Activated naive CD8-positive, alpha-beta T cell treated with anti-CD3 and anti-CD28 coated beads, Interleukin-2, amount 50 U/mL, for 24 hours (primary cell): ENCODE results near the gene AGPAT3.
A peak's percentile ranks its signal among the peaks of the same experiment; 100 is the strongest.

Source experiments
- ATAC-seq: fragments of 150-1000 bp; cut with Tn5 transposase; one replicate; pipeline ENCODE4 v1.10.0; 2021
- DNase-seq: peaks from one replicate; pipeline ENCODE4 v3.0.0; 2021
- H3K27ac Mint-ChIP-seq: one replicate; pipeline ENCODE4 v1.8.0; 2021; ENCODE audit warnings: mild to moderate bottlenecking, mixed read lengths
- H3K27me3 Mint-ChIP-seq: one replicate; pipeline ENCODE4 v1.8.0; 2021; ENCODE audit warnings: mixed read lengths
- H3K36me3 Mint-ChIP-seq: one replicate; pipeline ENCODE4 v1.8.0; 2021; ENCODE audit warnings: low read depth, mixed read lengths
- H3K4me1 Mint-ChIP-seq: one replicate; pipeline ENCODE4 v1.8.0; 2021; ENCODE audit warnings: mixed read lengths
- H3K4me3 Mint-ChIP-seq: one replicate; pipeline ENCODE4 v1.8.0; 2021; ENCODE audit warnings: mild to moderate bottlenecking, moderate library complexity, mixed read lengths
- H3K9me3 Mint-ChIP-seq: one replicate; pipeline ENCODE4 v1.8.0; 2021; ENCODE audit warnings: mixed read lengths

Gene AGPAT3

GRCh38 chr21:43919871-43920801 is 55.1 kb downstream of the AGPAT3 start:
- ATAC-seq (no peak), DNase-seq (no peak)
- H3K9me3 Mint-ChIP-seq, result peaks cover 4% of the 10 kb centered on the region
- peaks cover 17% of the 10 kb centered on the region for H3K36me3 Mint-ChIP-seq
- H3K4me3 Mint-ChIP-seq, result no peak overlapping the region
- H3K4me1 Mint-ChIP-seq, result peaks cover 79% of the 10 kb centered on the region
- H3K27ac Mint-ChIP-seq, result no peak overlapping the region
- H3K27me3 Mint-ChIP-seq, result peaks cover 3% of the 10 kb centered on the region

DNA sequence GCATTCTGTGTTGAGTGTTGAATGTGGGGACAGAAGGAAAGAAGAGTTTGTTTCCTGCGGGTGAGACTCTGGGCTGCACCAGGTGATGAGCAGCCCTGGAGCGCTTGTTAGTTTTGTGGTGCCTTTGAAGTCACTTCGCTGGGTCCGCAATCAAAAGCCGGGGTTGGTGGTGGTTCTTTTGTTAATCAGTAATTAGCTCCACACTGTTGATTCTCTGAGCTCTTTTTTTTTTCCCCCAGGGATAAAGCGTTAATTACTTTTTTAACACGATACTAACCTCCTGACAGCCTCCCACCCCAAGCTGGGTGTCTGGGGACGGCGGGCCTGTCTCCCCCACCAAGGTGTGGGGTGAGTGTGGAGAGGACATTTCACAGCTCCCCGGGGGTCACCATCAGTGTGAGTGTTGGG is 56.6 kb downstream of the AGPAT3 start:
- H3K9me3 Mint-ChIP-seq, result peaks cover 4% of the 10 kb centered on the region
- ATAC-seq (peak; percentile 13), DNase-seq (peak; percentile 23)
- H3K4me1 Mint-ChIP-seq, result peaks cover 71% of the 10 kb centered on the region
- H3K27ac Mint-ChIP-seq, result peak overlapping the region; percentile 97
- peaks cover 17% of the 10 kb centered on the region for H3K36me3 Mint-ChIP-seq
- H3K4me3 Mint-ChIP-seq, result peak overlapping the region; percentile 62
- peaks cover 3% of the 10 kb centered on the region for H3K27me3 Mint-ChIP-seq

GRCh38 chr21:43921979-43922945 is 57.2 kb downstream of the AGPAT3 start:
- ATAC-seq (peak; percentile 80), DNase-seq (peak; percentile 62)
- peaks cover 4% of the 10 kb centered on the region for H3K9me3 Mint-ChIP-seq
- peaks cover 3% of the 10 kb centered on the region for H3K27me3 Mint-ChIP-seq
- H3K4me3 Mint-ChIP-seq, result peak overlapping the region; percentile 62
- H3K36me3 Mint-ChIP-seq, result peaks cover 17% of the 10 kb centered on the region
- H3K27ac Mint-ChIP-seq, result peak overlapping the region; percentile 97
- H3K4me1 Mint-ChIP-seq, result peaks cover 66% of the 10 kb centered on the region

DNA sequence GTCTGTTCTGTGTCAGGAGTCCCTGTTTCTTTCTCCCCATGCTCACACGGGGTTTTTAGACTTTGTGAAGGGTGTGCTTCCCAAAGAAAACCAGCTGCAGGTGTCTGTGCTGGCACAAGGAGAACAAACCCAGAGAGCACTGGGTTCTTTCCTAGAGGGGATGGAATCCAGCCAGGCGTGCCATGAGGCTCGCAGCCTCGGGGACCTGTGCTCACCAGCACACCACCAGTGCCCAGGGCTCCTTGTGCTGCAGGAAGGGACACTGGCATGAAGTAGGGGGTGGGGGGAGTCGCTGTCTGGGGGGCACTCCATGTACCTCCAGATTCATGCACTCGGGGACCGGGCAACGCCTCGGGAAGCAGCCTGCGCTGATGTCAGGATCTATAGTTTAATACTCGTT is 57.9 kb downstream of the AGPAT3 start:
- Mint-ChIP-seq H3K9me3 (peaks cover 4% of the 10 kb centered on the region), H3K4me1 (peaks cover 61% of the 10 kb centered on the region), H3K36me3 (peaks cover 17% of the 10 kb centered on the region), H3K27ac (peak overlapping the region; percentile 97), H3K4me3 (no peak overlapping the region), H3K27me3 (peaks cover 3% of the 10 kb centered on the region)
- no peak for ATAC-seq
- no peak for DNase-seq

- Mint-ChIP-seq H3K36me3 (peaks cover 13% of the 10 kb centered on the region), H3K27ac (no peak overlapping the region), H3K4me3 (no peak overlapping the region), H3K27me3 (no peaks in the 10 kb centered on the region), H3K9me3 (no peaks in the 10 kb centered on the region), H3K4me1 (peaks cover 56% of the 10 kb centered on the region)
- ATAC-seq, result no peak
- DNase-seq, result no peak
Observed at GRCh38 chr21:43923391-43923790, 58.4 kb downstream of the AGPAT3 start.

GRCh38 chr21:43924421-43925095 is 59.5 kb downstream of the AGPAT3 start:
- DNase-seq, result no peak
- no peak overlapping the region for H3K27ac Mint-ChIP-seq
- no peak overlapping the region for H3K4me3 Mint-ChIP-seq
- H3K9me3 Mint-ChIP-seq, result no peaks in the 10 kb centered on the region
- H3K27me3 Mint-ChIP-seq, result no peaks in the 10 kb centered on the region
- H3K4me1 Mint-ChIP-seq, result peaks cover 45% of the 10 kb centered on the region
- H3K36me3 Mint-ChIP-seq, result peaks cover 10% of the 10 kb centered on the region
- ATAC-seq, result no peak

- H3K36me3 Mint-ChIP-seq, result peaks cover 10% of the 10 kb centered on the region
Observed at GRCh38 chr21:43925096-43925481, 60.1 kb downstream of the AGPAT3 start.

DNA sequence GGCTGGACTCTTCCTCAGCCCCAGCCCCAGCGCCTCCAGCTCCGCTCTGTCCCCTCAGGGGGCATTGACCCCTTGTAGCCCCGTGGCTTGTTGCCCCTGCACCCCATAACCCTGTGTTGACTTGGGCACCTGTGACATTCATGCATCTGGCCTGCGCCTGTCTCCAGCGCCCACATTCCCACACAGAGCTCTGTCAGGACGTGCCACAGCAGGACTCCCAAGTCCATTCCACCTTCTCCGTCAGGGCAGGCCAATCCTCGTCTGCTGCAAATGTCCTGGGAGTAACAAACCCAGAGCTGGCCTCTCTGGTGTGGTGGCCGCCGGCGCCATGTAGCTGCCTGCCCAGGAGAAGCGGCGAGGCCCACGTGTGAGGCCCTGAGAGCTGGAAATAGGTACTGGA is 60.6 kb downstream of the AGPAT3 start:
- Mint-ChIP-seq H3K27me3 (no peaks in the 10 kb centered on the region), H3K4me1 (peaks cover 39% of the 10 kb centered on the region), H3K27ac (no peak overlapping the region), H3K9me3 (no peaks in the 10 kb centered on the region), H3K36me3 (peaks cover 10% of the 10 kb centered on the region), H3K4me3 (no peak overlapping the region)
- DNase-seq (no peak), ATAC-seq (no peak)

More at GRCh38 chr21:43925096-43925481, 60.1 kb downstream of the AGPAT3 start:
- Mint-ChIP-seq H3K27me3 (no peaks in the 10 kb centered on the region), H3K4me1 (peaks cover 45% of the 10 kb centered on the region), H3K9me3 (no peaks in the 10 kb centered on the region), H3K4me3 (no peak overlapping the region), H3K27ac (no peak overlapping the region)
- no peak for ATAC-seq
- DNase-seq, result no peak

- H3K9me3 Mint-ChIP-seq, result no peaks in the 10 kb centered on the region
Observed at GRCh38 chr21:43926196-43926595, 61.2 kb downstream of the AGPAT3 start.

DNA sequence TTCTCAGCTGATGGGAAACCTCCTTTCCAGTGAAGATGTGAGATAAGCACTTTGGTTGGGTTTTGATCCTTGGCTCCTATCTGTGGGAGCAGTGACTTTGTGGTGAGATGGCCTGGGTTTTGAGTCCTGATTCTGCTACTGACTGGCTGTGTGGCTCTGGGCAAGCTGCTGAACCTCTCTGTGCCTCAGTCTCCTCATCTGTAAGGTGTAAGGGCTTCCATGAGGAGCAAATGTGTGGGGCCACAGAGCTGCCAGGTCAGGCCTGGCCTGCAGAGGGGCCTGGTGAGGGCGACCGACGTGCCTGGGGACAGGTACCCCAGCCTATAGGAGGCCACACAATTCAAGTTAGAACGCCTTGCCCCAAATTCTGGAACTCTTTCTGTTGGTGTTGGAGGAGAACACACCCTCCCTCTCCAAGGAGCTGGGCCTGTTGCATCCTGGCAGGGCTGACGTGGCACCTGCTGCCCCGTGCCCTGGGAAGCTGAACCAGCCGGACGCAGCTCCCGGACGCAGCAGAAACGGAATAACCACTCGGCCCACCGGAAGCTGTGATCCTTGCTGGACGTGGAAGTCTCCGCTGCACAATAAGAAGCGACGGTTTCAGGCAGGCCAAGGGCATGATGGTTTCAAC is 62.7 kb downstream of the AGPAT3 start:
- no peak for ATAC-seq
- H3K27ac Mint-ChIP-seq, result no peak overlapping the region
- H3K9me3 Mint-ChIP-seq, result no peaks in the 10 kb centered on the region
- H3K4me3 Mint-ChIP-seq, result no peak overlapping the region
- no peaks in the 10 kb centered on the region for H3K27me3 Mint-ChIP-seq
- no peak for DNase-seq
- peaks cover 23% of the 10 kb centered on the region for H3K4me1 Mint-ChIP-seq
- peaks cover 9% of the 10 kb centered on the region for H3K36me3 Mint-ChIP-seq

More at GRCh38 chr21:43926196-43926595, 61.2 kb downstream of the AGPAT3 start:
- Mint-ChIP-seq H3K4me3 (no peak overlapping the region), H3K36me3 (peaks cover 10% of the 10 kb centered on the region), H3K27ac (no peak overlapping the region), H3K27me3 (no peaks in the 10 kb centered on the region), H3K4me1 (peaks cover 34% of the 10 kb centered on the region)
- DNase-seq (no peak), ATAC-seq (no peak)

- Mint-ChIP-seq H3K27ac (no peak overlapping the region), H3K4me3 (no peak overlapping the region)
Observed at GRCh38 chr21:43928222-43929125, 63.5 kb downstream of the AGPAT3 start.

GRCh38 chr21:43929217-43929971 is 64.4 kb downstream of the AGPAT3 start:
- ATAC-seq, result no peak
- Mint-ChIP-seq H3K9me3 (no peaks in the 10 kb centered on the region), H3K36me3 (peaks cover 6% of the 10 kb centered on the region), H3K27ac (no peak overlapping the region), H3K4me3 (no peak overlapping the region), H3K4me1 (peaks cover 14% of the 10 kb centered on the region), H3K27me3 (no peaks in the 10 kb centered on the region)
- no peak for DNase-seq

More at GRCh38 chr21:43928222-43929125, 63.5 kb downstream of the AGPAT3 start:
- H3K4me1 Mint-ChIP-seq, result peaks cover 17% of the 10 kb centered on the region
- H3K36me3 Mint-ChIP-seq, result peaks cover 7% of the 10 kb centered on the region
- ATAC-seq, result no peak
- H3K27me3 Mint-ChIP-seq, result no peaks in the 10 kb centered on the region
- no peaks in the 10 kb centered on the region for H3K9me3 Mint-ChIP-seq
- no peak for DNase-seq
